ENCODE results near the gene SYMPK.
A peak's percentile ranks its signal among the peaks of the same experiment; 100 is the strongest.

SYMPK gene

DNA sequence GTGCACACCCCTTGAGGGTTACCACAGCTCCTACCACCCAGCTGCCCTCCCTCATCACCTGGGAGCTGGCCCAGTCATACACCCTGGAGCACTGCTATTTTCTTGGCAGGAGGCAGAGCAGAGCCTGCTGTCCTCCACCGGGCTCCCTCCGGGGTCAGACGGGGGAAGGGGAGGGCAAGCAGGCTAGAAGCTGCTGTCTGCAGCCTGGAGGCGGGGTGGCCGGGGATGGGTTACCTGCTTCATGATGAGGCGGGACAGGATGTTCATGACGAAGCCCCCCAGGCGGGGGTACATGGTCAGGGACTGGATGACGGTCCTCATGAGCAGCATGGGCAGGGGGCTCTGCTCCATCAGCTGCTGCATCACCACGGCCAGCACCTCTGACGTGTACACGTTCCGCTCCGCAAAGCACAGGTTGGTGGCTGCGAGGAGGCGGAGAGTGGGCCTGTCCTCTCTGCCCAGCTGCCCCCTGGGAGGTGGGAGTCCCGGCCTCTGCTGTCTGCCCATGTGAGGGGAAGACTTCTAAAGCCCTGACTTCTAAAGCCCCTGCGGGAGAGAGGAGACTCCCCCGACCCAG, 45.1 kb downstream of the SYMPK start:
- H3K36me3 ChIP-seq (ENCODE audit: low read length), result no peaks in the 10 kb centered on the region
- H3K4me2 ChIP-seq (ENCODE audit: low read depth, low read length, poor library complexity, severe bottlenecking), result no peak overlapping the region
- H3K27ac ChIP-seq (ENCODE audit: low read depth, low read length), result peak overlapping the region; percentile 24; the same call in 1 of the 2 replicates

DNA sequence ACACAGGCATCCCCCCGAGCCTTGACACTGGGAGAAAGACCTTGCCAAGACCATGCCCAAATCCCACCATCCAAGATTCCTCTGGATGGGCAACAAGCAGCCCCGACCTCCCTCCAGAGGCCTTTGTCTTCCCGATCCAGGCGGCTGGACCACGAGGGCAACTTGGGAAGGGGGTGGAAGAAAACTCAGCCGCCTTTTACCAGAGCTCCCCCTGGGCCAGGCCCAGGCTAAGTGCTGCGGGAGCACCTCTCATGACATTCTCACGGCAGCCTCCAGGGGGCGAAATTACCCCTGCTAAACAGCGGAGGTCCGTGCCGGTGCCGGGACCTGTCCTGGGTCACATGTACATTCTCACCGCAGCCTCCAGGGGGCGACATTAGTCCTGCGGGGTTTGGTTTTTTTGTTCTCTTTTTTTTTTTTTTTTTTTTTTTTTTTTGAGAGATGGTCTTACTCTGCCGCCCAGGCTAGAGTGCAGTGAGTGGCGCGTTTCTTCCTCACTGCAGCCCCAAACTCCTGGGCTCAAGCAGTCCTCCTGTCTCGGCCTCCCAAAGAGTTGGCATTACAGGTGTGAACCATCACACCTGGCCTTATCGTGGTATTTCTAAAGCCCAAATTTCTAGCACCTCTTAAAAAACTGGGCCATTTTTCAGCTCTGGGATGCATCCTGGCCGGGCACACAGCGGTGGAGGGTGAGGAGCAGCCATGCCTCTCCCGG, 45.8 kb downstream of the SYMPK start:
- TF ChIP-seq EZH2phosphoT487 (conservative IDR thresholded peaks at IDR 0.05; ENCODE audit: low read length), result no peak
- TF ChIP-seq, protein P1, sequence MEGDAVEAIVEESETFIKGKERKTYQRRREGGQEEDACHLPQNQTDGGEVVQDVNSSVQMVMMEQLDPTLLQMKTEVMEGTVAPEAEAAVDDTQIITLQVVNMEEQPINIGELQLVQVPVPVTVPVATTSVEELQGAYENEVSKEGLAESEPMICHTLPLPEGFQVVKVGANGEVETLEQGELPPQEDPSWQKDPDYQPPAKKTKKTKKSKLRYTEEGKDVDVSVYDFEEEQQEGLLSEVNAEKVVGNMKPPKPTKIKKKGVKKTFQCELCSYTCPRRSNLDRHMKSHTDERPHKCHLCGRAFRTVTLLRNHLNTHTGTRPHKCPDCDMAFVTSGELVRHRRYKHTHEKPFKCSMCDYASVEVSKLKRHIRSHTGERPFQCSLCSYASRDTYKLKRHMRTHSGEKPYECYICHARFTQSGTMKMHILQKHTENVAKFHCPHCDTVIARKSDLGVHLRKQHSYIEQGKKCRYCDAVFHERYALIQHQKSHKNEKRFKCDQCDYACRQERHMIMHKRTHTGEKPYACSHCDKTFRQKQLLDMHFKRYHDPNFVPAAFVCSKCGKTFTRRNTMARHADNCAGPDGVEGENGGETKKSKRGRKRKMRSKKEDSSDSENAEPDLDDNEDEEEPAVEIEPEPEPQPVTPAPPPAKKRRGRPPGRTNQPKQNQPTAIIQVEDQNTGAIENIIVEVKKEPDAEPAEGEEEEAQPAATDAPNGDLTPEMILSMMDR (IDR thresholded peaks at IDR 0.05; ENCODE audit: insufficient read depth, low read length, poor library complexity, severe bottlenecking), result peak; percentile 98
- Histone ChIP-seq H4K20me1 (ENCODE audit: low read depth, low read length) (no peaks in the 10 kb centered on the region), H3K4me2 (ENCODE audit: low read depth, low read length, poor library complexity, severe bottlenecking) (no peak overlapping the region), H3K9me2 (replicated peaks; ENCODE audit: insufficient read depth, low read length) (no peaks in the 10 kb centered on the region), H3K9me3 (ENCODE audit: insufficient read depth, low read length) (no peaks in the 10 kb centered on the region), H3K4me3 (ENCODE audit: insufficient read depth, low read length, poor library complexity, severe bottlenecking) (no peak overlapping the region), H3K79me2 (ENCODE audit: insufficient read depth, low read length) (no peaks in the 10 kb centered on the region), H3K9ac (ENCODE audit: low read length) (no peak overlapping the region), H3F3A (ENCODE audit: insufficient read depth) (peaks cover 3% of the 10 kb centered on the region; the same call in 1 of the 2 replicates), H2AFZ (ENCODE audit: low read depth, low read length, severe bottlenecking) (no peak overlapping the region), H3K27me3 (ENCODE audit: low read length) (no peaks in the 10 kb centered on the region), H3K36me3 (ENCODE audit: low read length) (no peaks in the 10 kb centered on the region), H3K27ac (ENCODE audit: low read depth, low read length) (peak overlapping the region; percentile 24; the same call in 1 of the 2 replicates)

More for the DNA sequence above, 45.1 kb downstream of the SYMPK start:
- no peaks in the 10 kb centered on the region for H4K20me1 ChIP-seq (ENCODE audit: low read depth, low read length)
- TF ChIP-seq, protein P1 (IDR thresholded peaks at IDR 0.05; ENCODE audit: insufficient read depth, low read length, poor library complexity, severe bottlenecking), result no peak
- TF ChIP-seq EZH2phosphoT487 (conservative IDR thresholded peaks at IDR 0.05; ENCODE audit: low read length), result no peak
- no peaks in the 10 kb centered on the region for H3K9me2 ChIP-seq (replicated peaks; ENCODE audit: insufficient read depth, low read length)
- H3K4me3 ChIP-seq (ENCODE audit: insufficient read depth, low read length, poor library complexity, severe bottlenecking), result no peak overlapping the region
- no peak overlapping the region for H2AFZ ChIP-seq (ENCODE audit: low read depth, low read length, severe bottlenecking)
- peaks cover 3% of the 10 kb centered on the region; the same call in 1 of the 2 replicates for H3F3A ChIP-seq (ENCODE audit: insufficient read depth)
- no peaks in the 10 kb centered on the region for H3K79me2 ChIP-seq (ENCODE audit: insufficient read depth, low read length)
- H3K9me3 ChIP-seq (ENCODE audit: insufficient read depth, low read length), result no peaks in the 10 kb centered on the region
- no peak overlapping the region for H3K9ac ChIP-seq (ENCODE audit: low read length)
- H3K27me3 ChIP-seq (ENCODE audit: low read length), result no peaks in the 10 kb centered on the region

DNA sequence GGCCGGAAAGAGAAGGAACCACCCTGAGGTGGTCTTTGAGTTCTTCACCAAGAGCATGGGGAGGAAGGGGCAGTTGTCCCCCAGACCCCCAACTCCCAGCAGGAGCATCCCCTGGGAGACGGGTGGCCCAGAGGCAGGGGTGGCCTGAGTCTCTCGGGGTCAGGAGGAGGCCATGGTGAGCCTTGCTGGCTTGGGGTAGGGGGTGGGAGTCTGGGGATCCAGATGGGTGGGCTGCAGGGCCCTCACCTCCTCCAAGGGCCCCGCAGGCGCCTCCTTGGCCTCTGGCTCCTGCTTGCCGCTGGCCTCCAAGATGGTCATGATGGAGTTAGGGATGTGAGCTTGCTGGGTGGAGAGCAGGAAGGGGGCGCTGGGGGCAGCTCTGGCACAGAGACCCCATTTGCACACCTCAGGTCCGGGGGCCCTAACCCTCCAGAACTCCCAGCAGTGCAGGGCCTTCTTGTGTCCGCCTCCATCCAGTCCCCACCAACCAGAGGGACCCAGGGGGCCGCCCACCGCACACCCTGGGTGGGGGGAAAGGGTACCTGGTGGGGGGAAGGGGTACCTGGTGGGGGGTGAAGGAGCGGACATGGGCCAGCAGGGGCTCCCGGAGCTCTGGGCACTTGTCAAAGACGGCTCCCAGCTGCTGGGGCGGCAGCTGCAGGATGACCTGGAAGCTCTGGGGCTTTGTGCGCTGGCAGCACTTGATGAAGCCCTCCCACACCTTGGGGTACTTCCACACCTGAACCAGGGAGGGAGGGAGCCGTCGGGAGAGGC, 46.5 kb downstream of the SYMPK start:
- Histone ChIP-seq H3K27me3 (ENCODE audit: low read length) (no peaks in the 10 kb centered on the region), H3K9me3 (ENCODE audit: insufficient read depth, low read length) (no peaks in the 10 kb centered on the region), H4K20me1 (ENCODE audit: low read depth, low read length) (no peaks in the 10 kb centered on the region), H3K36me3 (ENCODE audit: low read length) (no peaks in the 10 kb centered on the region), H3K9ac (ENCODE audit: low read length) (no peak overlapping the region), H3K4me2 (ENCODE audit: low read depth, low read length, poor library complexity, severe bottlenecking) (no peak overlapping the region), H3K4me3 (ENCODE audit: insufficient read depth, low read length, poor library complexity, severe bottlenecking) (no peak overlapping the region), H3F3A (ENCODE audit: insufficient read depth) (peaks cover 3% of the 10 kb centered on the region; the same call in 1 of the 2 replicates), H2AFZ (ENCODE audit: low read depth, low read length, severe bottlenecking) (no peak overlapping the region), H3K9me2 (replicated peaks; ENCODE audit: insufficient read depth, low read length) (no peaks in the 10 kb centered on the region), H3K79me2 (ENCODE audit: insufficient read depth, low read length) (no peaks in the 10 kb centered on the region), H3K27ac (ENCODE audit: low read depth, low read length) (no peak overlapping the region)
- TF ChIP-seq, protein P1 (IDR thresholded peaks at IDR 0.05; ENCODE audit: insufficient read depth, low read length, poor library complexity, severe bottlenecking), result no peak
- no peak for TF ChIP-seq EZH2phosphoT487 (conservative IDR thresholded peaks at IDR 0.05; ENCODE audit: low read length)
